Ascending aorta (tissue), 2 donors: Measurements from ENCODE around the gene BCL11A. TPM values are rescaled to one million over a fixed set of nuclear protein-coding genes. Genes with fewer than 3 reads are reported as not detected.

Source experiments
- DNase-seq, 2 donors: peaks; one replicate each; pipeline ENCODE4 v3.0.0-alpha.2; 2019; ENCODE audit warnings: low spot score in 2 of 2
- H3K27ac ChIP-seq, 2 donors: fragments of 200-600 bp; sonication (generic); one replicate each; pipeline ENCODE4 v1.5.1; 2016 to 2017; ENCODE audit warnings: mild to moderate bottlenecking in 1 of 2
- H3K27me3 ChIP-seq: fragments of 200-600 bp; sonication (generic); one replicate; pipeline ENCODE4 v1.5.1; 2017
- H3K36me3 ChIP-seq, 2 donors: fragments of 200-600 bp; sonication (generic); one replicate each; pipeline ENCODE4 v1.5.1; 2016
- H3K4me1 ChIP-seq, 2 donors: fragments of 200-600 bp; sonication (generic); one replicate each; pipeline ENCODE4 v1.5.1; 2016 to 2017; ENCODE audit warnings: mild to moderate bottlenecking in 1 of 2
- H3K4me3 ChIP-seq, 2 donors: fragments of 200-600 bp; sonication (generic); one replicate each; pipeline ENCODE4 v1.5.1; 2016 to 2017; ENCODE audit warnings: mild to moderate bottlenecking in 1 of 2
- H3K9me3 ChIP-seq, 2 donors: fragments of 200-600 bp; sonication (generic); one replicate each; pipeline ENCODE4 v1.5.1; 2016
- CTCF ChIP-seq, 3 experiments: fragments of 200-600 bp in 2 of 3; fragments of 450-650 bp in 1 of 3; sonication (generic) in 2 of 3; IDR thresholded peaks; one replicate each; pipeline ENCODE4 v1.5.1; 2016 to 2019; ENCODE audit warnings: antibody characterized with exemption in 3 of 3, mild to moderate bottlenecking in 1 of 3, moderate library complexity in 1 of 3
- intact Hi-C: fragments of 100-400 bp; cut with DNase I; formaldehyde crosslinking; loops from one replicate; pipeline ENCODE4 v1.15.1; 2023
- total RNA-seq: library from RNA; depleted of rRNA; stranded (reverse); fragments of >200 nt; gene quantifications from one replicate; pipeline ENCODE4 v1.1.0, GENCODE V29; 2016

BCL11A gene
- total RNA-seq, 1 donor from 2014 or later: 0.11 TPM

- no peaks in the 10 kb centered on the region for H3K36me3 ChIP-seq
- H3K27me3 ChIP-seq: no peaks in the 10 kb centered on the region
- no peaks in the 10 kb centered on the region for H3K9me3 ChIP-seq
- H3K4me1 ChIP-seq: no peaks in the 10 kb centered on the region
- intact Hi-C loops: no loop called here
- no peak overlapping the region for H3K4me3 ChIP-seq
- TF ChIP-seq CTCF (IDR thresholded peaks at IDR 0.05): no peak
- H3K27ac ChIP-seq: no peak overlapping the region
- DNase-seq: no peak
Observed at GRCh38 chr2:60413069-60413813, 140.2 kb downstream of the BCL11A start.

GRCh38 chr2:60412620-60413019 is 140.8 kb downstream of the BCL11A start:
- H3K27me3 ChIP-seq: no peaks in the 10 kb centered on the region
- intact Hi-C loops: no loop called here
- no peak for TF ChIP-seq CTCF (IDR thresholded peaks at IDR 0.05)

GRCh38 chr2:60412027-60412426 is 141.4 kb downstream of the BCL11A start:
- intact Hi-C loops: no loop called here
- Histone ChIP-seq H3K27me3 (no peaks in the 10 kb centered on the region), H3K9me3 (no peaks in the 10 kb centered on the region), H3K4me3 (no peak overlapping the region), H3K4me1 (no peaks in the 10 kb centered on the region), H3K36me3 (no peaks in the 10 kb centered on the region), H3K27ac (no peak overlapping the region)
- no peak for DNase-seq
- no peak for TF ChIP-seq CTCF (IDR thresholded peaks at IDR 0.05)

More at GRCh38 chr2:60412620-60413019, 140.8 kb downstream of the BCL11A start:
- Histone ChIP-seq H3K27ac (no peak overlapping the region), H3K36me3 (no peaks in the 10 kb centered on the region), H3K9me3 (no peaks in the 10 kb centered on the region), H3K4me3 (no peak overlapping the region), H3K4me1 (no peaks in the 10 kb centered on the region)
- DNase-seq: no peak

GRCh38 chr2:60411295-60411694 is 142.2 kb downstream of the BCL11A start:
- Histone ChIP-seq H3K4me3 (no peak overlapping the region), H3K27ac (no peak overlapping the region), H3K4me1 (no peaks in the 10 kb centered on the region), H3K27me3 (no peaks in the 10 kb centered on the region), H3K9me3 (no peaks in the 10 kb centered on the region), H3K36me3 (no peaks in the 10 kb centered on the region)
- no peak for DNase-seq
- intact Hi-C loops: no loop called here
- TF ChIP-seq CTCF (IDR thresholded peaks at IDR 0.05): no peak

- Histone ChIP-seq H3K4me1 (no peaks in the 10 kb centered on the region), H3K36me3 (no peaks in the 10 kb centered on the region), H3K27me3 (no peaks in the 10 kb centered on the region), H3K9me3 (no peaks in the 10 kb centered on the region), H3K4me3 (no peak overlapping the region), H3K27ac (no peak overlapping the region)
- no peak for TF ChIP-seq CTCF (IDR thresholded peaks at IDR 0.05)
- intact Hi-C loops: no loop called here
- DNase-seq: no peak
Observed at GRCh38 chr2:60410456-60411146, 142.9 kb downstream of the BCL11A start.
